DMS114 treated with DMSO at 0.1 percent for 48 hours (cell line): ENCODE measurements around the gene VEGFA.
"Not testable (repeated sequence)": the region's sequence is repeated elsewhere in the genome, so short reads cannot be mapped to it uniquely, and the experiment has no call there.

Experiments used
- DNase-seq: peaks from one replicate; lab custom pipeline; 2025; ENCODE audit not compliant: unreplicated experiment; lab: John Stamatoyannopoulos, UW

VEGFA gene

GRCh38 chr6:43801495-43802181 lies 31.6 kb downstream of the VEGFA start:
- DNase-seq: no peak

- no peak for DNase-seq
These were observed 33.2 kb downstream of the VEGFA start for GRCh38 chr6:43803055-43803782.

GRCh38 chr6:43803783-43804549 lies 34.0 kb downstream of the VEGFA start:
- no peak for DNase-seq

- DNase-seq: no peak
These were observed 34.7 kb downstream of the VEGFA start for GRCh38 chr6:43804550-43805223.

- DNase-seq: no peak
These were observed 35.7 kb downstream of the VEGFA start for GRCh38 chr6:43805699-43806042.

- no peak for DNase-seq
These were observed 36.2 kb downstream of the VEGFA start for GRCh38 chr6:43806043-43806757.

- DNase-seq: no peak
These were observed 36.8 kb downstream of the VEGFA start for GRCh38 chr6:43806758-43807227.

- no peak for DNase-seq
These were observed 37.4 kb downstream of the VEGFA start for GRCh38 chr6:43807228-43808061.

- DNase-seq: no peak
These were observed 38.4 kb downstream of the VEGFA start for GRCh38 chr6:43808412-43808811.

- no peak for DNase-seq
These were observed 39.6 kb downstream of the VEGFA start for GRCh38 chr6:43809417-43810305.

GRCh38 chr6:43810965-43811732 lies 41.1 kb downstream of the VEGFA start:
- no peak for DNase-seq

- no peak for DNase-seq
These were observed 41.7 kb downstream of the VEGFA start for GRCh38 chr6:43811733-43812099.

- DNase-seq: no peak
These were observed 43.0 kb downstream of the VEGFA start for GRCh38 chr6:43812850-43813578.

- DNase-seq: no peak
These were observed 44.1 kb downstream of the VEGFA start for GRCh38 chr6:43814111-43814510.

GRCh38 chr6:43814865-43815264 lies 44.9 kb downstream of the VEGFA start:
- no peak for DNase-seq

- DNase-seq: no peak
These were observed 47.2 kb downstream of the VEGFA start for GRCh38 chr6:43817192-43817591.

- not testable (repeated sequence) for DNase-seq
These were observed 49.0 kb downstream of the VEGFA start for GRCh38 chr6:43818973-43819372.
